ENCODE data around the gene NUAK1. TPM values are rescaled to one million over a fixed set of nuclear protein-coding genes. Genes with fewer than 3 reads are reported as not detected.

Gene NUAK1
- total and polyA plus RNA-seq, 2 donors from 2014 or later = 2.9 to 28.8 TPM

DNA sequence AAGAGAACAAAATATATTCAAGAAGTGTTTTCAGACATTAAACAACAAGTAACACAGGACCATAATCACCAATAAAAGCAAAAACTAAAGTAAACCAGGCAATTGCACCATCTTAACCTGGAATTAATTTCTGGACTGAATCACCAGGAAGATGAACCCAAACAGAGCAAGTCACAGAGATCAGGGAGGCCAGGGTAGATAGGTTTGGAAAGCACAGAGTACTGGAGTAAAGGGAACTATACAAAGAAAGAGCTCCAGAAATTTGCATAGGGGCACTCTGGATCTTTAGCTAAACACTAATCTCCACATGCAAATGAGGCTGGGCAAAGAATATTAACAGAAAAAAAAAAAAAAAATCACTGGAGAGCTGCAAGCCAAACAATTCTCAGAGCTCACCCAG lies 84.7 kb downstream of the NUAK1 start:
- intact Hi-C loops (cut with DNase I) = no loop called here
- Histone ChIP-seq H3K9ac (ENCODE audit: low read length in 3 of 3) (no peak overlapping the region), H3K9me3 (ENCODE audit: control insufficient read depth in 2 of 3, insufficient read depth in 1 of 3, low read length in 3 of 3) (no peaks in the 10 kb centered on the region), H3K4me1 (ENCODE audit: control insufficient read depth in 2 of 3, insufficient read depth in 2 of 3, low read depth in 1 of 3, low read length in 3 of 3) (peaks cover 0 to 7% (median 0%) of the 10 kb centered on the region in 3 donors), H3K27ac (ENCODE audit: low read depth in 2 of 2, low read length in 2 of 2) (no peak overlapping the region), H3K4me3 (ENCODE audit: low read length in 3 of 3) (no peak overlapping the region), H3K27me3 (ENCODE audit: control insufficient read depth, insufficient read depth, low read length) (no peaks in the 10 kb centered on the region), H3K36me3 (ENCODE audit: control insufficient read depth in 2 of 3, insufficient read depth in 3 of 3, low read length in 3 of 3) (no peaks in the 10 kb centered on the region)
- TF ChIP-seq, protein P1, sequence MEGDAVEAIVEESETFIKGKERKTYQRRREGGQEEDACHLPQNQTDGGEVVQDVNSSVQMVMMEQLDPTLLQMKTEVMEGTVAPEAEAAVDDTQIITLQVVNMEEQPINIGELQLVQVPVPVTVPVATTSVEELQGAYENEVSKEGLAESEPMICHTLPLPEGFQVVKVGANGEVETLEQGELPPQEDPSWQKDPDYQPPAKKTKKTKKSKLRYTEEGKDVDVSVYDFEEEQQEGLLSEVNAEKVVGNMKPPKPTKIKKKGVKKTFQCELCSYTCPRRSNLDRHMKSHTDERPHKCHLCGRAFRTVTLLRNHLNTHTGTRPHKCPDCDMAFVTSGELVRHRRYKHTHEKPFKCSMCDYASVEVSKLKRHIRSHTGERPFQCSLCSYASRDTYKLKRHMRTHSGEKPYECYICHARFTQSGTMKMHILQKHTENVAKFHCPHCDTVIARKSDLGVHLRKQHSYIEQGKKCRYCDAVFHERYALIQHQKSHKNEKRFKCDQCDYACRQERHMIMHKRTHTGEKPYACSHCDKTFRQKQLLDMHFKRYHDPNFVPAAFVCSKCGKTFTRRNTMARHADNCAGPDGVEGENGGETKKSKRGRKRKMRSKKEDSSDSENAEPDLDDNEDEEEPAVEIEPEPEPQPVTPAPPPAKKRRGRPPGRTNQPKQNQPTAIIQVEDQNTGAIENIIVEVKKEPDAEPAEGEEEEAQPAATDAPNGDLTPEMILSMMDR (IDR thresholded peaks at IDR 0.05; ENCODE audit: borderline replicate concordance, extremely low read depth, insufficient read depth) = no peak
- DNase-seq (no peak), FAIRE-seq (no peak)

- TF ChIP-seq, protein P1 (IDR thresholded peaks at IDR 0.05; ENCODE audit: borderline replicate concordance, extremely low read depth, insufficient read depth) = no peak
- DNase-seq (peak in 1 of 5 donors; percentile 21), FAIRE-seq (no peak)
- Histone ChIP-seq H3K36me3 (ENCODE audit: control insufficient read depth in 2 of 3, insufficient read depth in 3 of 3, low read length in 3 of 3) (no peaks in the 10 kb centered on the region), H3K27ac (ENCODE audit: low read depth in 2 of 2, low read length in 2 of 2) (no peak overlapping the region), H3K4me1 (ENCODE audit: control insufficient read depth in 2 of 3, insufficient read depth in 2 of 3, low read depth in 1 of 3, low read length in 3 of 3) (peaks cover 0 to 3% (median 0%) of the 10 kb centered on the region in 3 donors), H3K9ac (ENCODE audit: low read length in 3 of 3) (no peak overlapping the region), H3K4me3 (ENCODE audit: low read length in 3 of 3) (no peak overlapping the region), H3K27me3 (ENCODE audit: control insufficient read depth, insufficient read depth, low read length) (no peaks in the 10 kb centered on the region), H3K9me3 (ENCODE audit: control insufficient read depth in 2 of 3, insufficient read depth in 1 of 3, low read length in 3 of 3) (no peaks in the 10 kb centered on the region)
- intact Hi-C loops (cut with DNase I) = no loop called here
Measured at GRCh38 chr12:106051853-106052531, 86.8 kb downstream of the NUAK1 start.

DNA sequence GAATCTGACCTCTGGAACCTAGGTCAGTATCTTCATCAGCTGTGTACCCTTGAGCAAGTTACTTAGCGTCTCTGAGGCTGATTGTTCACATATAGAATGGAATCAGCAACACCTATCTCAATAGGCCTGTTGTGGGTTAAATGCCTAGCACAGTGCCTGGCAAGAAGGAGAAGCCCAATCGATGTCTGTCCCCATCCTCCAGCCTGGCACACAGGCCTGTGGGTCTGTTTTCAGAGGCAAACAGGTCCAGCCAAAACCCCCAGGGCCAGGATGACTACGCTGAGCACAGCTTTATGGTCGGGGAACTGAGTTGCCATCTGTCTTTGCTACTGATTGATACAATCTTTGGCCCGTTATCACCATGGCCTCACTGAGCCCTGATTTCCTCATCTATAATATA lies 89.2 kb downstream of the NUAK1 start:
- TF ChIP-seq, protein P1 (IDR thresholded peaks at IDR 0.05; ENCODE audit: borderline replicate concordance, extremely low read depth, insufficient read depth) = no peak
- H3K4me3 ChIP-seq (ENCODE audit: low read length in 3 of 3) = no peak overlapping the region
- no peak overlapping the region for H3K27ac ChIP-seq (ENCODE audit: low read depth in 2 of 2, low read length in 2 of 2)
- no peaks in the 10 kb centered on the region for H3K36me3 ChIP-seq (ENCODE audit: control insufficient read depth in 2 of 3, insufficient read depth in 3 of 3, low read length in 3 of 3)
- peaks cover 0 to 3% (median 0%) of the 10 kb centered on the region in 3 donors for H3K4me1 ChIP-seq (ENCODE audit: control insufficient read depth in 2 of 3, insufficient read depth in 2 of 3, low read depth in 1 of 3, low read length in 3 of 3)
- H3K27me3 ChIP-seq (ENCODE audit: control insufficient read depth, insufficient read depth, low read length) = no peaks in the 10 kb centered on the region
- H3K9me3 ChIP-seq (ENCODE audit: control insufficient read depth in 2 of 3, insufficient read depth in 1 of 3, low read length in 3 of 3) = no peaks in the 10 kb centered on the region
- DNase-seq = no peak
- no peak overlapping the region for H3K9ac ChIP-seq (ENCODE audit: low read length in 3 of 3)
- FAIRE-seq = no peak
- intact Hi-C loops (cut with DNase I) = no loop called here
